Nucleus accumbens (tissue), 56 donors: ENCODE results near the gene RPS6KA3.
"Not testable (repeated sequence)": the region's sequence is repeated elsewhere in the genome, so short reads cannot be mapped to it uniquely, and the experiment has no call there.

Experiments
- DNase-seq, 56 donors: peaks; one replicate each; lab custom pipeline; 2025; lab: John Stamatoyannopoulos, UW

RPS6KA3 gene

GRCh38 chrX:20149326-20149725 is 117.4 kb downstream of the RPS6KA3 start:
- DNase-seq: no peak

- DNase-seq: no peak
These were observed 119.1 kb downstream of the RPS6KA3 start for GRCh38 chrX:20147561-20147960.

- no peak for DNase-seq
These were observed 122.2 kb downstream of the RPS6KA3 start for GRCh38 chrX:20144491-20144890.

- DNase-seq: no peak
These were observed 123.1 kb downstream of the RPS6KA3 start for GRCh38 chrX:20143561-20143960.

GRCh38 chrX:20143111-20143510 is 123.6 kb downstream of the RPS6KA3 start:
- no peak for DNase-seq

GRCh38 chrX:20141281-20142220 is 125.2 kb downstream of the RPS6KA3 start, which contains the start of gene EIF1AX:
TSS of gene EIF1AX (minus strand) at chrX:20141838. CDS start at chrX:20141640, 198 bp downstream.
- peak; percentile 38 to 100 (median 96) for DNase-seq

GRCh38 chrX:20140420-20140819 is 126.3 kb downstream of the RPS6KA3 start:
- DNase-seq: no peak

- DNase-seq: no peak
These were observed 126.7 kb downstream of the RPS6KA3 start for GRCh38 chrX:20139966-20140365.

GRCh38 chrX:20135944-20136343 is 130.8 kb downstream of the RPS6KA3 start:
- no peak for DNase-seq

GRCh38 chrX:20132666-20133065 is 134.0 kb downstream of the RPS6KA3 start:
- DNase-seq: no peak

GRCh38 chrX:20130357-20130756 is 136.4 kb downstream of the RPS6KA3 start:
- DNase-seq: no peak

- no peak for DNase-seq
These were observed 137.2 kb downstream of the RPS6KA3 start for GRCh38 chrX:20129547-20129946.

GRCh38 chrX:20128670-20129069 is 138.0 kb downstream of the RPS6KA3 start:
- no peak for DNase-seq

- DNase-seq: not testable (repeated sequence)
These were observed 139.3 kb downstream of the RPS6KA3 start for GRCh38 chrX:20127440-20127839.

- not testable (repeated sequence) for DNase-seq
These were observed 139.9 kb downstream of the RPS6KA3 start for GRCh38 chrX:20126833-20127232.

- no peak for DNase-seq
These were observed 141.7 kb downstream of the RPS6KA3 start for GRCh38 chrX:20124964-20125363.

GRCh38 chrX:20118065-20118824 is 148.5 kb downstream of the RPS6KA3 start:
- DNase-seq: no peak

GRCh38 chrX:20116577-20117240 is 150.0 kb downstream of the RPS6KA3 start, which contains the start of gene MAP7D2:
TSS of gene MAP7D2 (minus strand) at chrX:20116907. CDS start at chrX:20116879, 28 bp downstream.
- DNase-seq: peak in 23 of 56 donors; percentile 0 to 51 (median 14)

- peak in 4 of 56 donors; percentile 1 to 5 (median 4) for DNase-seq
These were observed 150.6 kb downstream of the RPS6KA3 start for GRCh38 chrX:20116087-20116576.

- DNase-seq: no peak
These were observed 154.5 kb downstream of the RPS6KA3 start for GRCh38 chrX:20112022-20112774.
